ENCODE data around the gene AUTS2. TPM values are rescaled to one million over a fixed set of nuclear protein-coding genes. Genes with fewer than 3 reads are reported as not detected.
A peak's percentile ranks its signal among the peaks of the same experiment; 100 is the strongest.

The AUTS2 gene
- total and polyA plus RNA-seq, 10 of the 15 experiments (the other 5 are each of a cell fraction or from before 2014, with no cell fraction given): 6.4 to 55.6 (median 21.6) TPM

DNA sequence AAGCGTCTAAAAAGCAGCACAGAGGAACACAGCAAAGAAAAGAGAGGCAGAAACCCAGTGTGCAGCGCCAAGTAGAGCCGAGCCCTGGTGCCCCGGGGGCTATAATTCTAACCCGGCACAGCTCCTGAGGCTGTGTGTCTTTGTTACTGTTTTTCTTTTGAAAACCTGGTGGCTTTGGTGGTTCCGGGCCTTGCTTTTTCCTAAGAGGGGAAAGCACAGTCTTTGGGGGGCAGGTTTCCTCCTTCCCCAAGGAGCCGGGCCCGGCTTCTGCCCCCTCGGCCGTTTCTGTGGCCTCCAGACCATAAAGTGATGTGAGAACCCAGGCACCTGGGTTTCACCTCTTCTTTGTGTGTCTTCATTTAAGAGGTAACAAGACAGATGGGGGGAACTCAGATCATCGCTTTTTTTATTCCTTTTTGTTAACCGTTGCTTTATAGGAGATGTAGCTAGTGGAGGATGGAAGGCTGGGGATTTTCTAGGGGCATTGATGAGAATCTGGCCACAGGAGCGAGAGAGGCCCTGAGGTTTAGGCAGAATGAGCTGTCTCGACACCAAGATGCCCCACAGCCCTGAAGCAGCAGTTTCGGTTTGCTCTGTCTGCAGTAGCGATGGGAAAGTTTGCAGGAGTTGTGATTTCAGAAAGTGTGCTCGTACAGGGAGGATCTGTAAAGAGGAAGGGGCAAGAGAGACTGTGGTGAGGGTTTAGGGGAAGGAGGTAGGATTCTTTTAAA is 1165.9 kb downstream of the AUTS2 start (continued):
- no peak for TF ChIP-seq JUND (IDR thresholded peaks at IDR 0.05; ENCODE audit: low read depth, low read length)
- peak; percentile 60 for TF ChIP-seq PAX5 (IDR thresholded peaks at IDR 0.05; ENCODE audit: borderline replicate concordance, low read depth, low read length)
- peak; percentile 14; the same call in 1 of the 2 replicates for TF ChIP-seq TAF1 (IDR thresholded peaks at IDR 0.05; ENCODE audit: borderline replicate concordance, low read depth, low read length)
- TF ChIP-seq SMARCA5 (IDR thresholded peaks at IDR 0.05): no peak
- no peak for TF ChIP-seq ZNF622 (IDR thresholded peaks at IDR 0.05)
- no peak for TF ChIP-seq NRF1 (conservative IDR thresholded peaks at IDR 0.05; ENCODE audit: low read depth, low read length)
- TF ChIP-seq NFYB (IDR thresholded peaks at IDR 0.05; ENCODE audit: insufficient read depth, low read depth, low read length): no peak
- no peak for TF ChIP-seq MYB (IDR thresholded peaks at IDR 0.05; ENCODE audit: borderline replicate concordance, low read depth, low read length)
- peak; percentile 67 for TF ChIP-seq JUNB (IDR thresholded peaks at IDR 0.05)
- TF ChIP-seq, protein P1, sequence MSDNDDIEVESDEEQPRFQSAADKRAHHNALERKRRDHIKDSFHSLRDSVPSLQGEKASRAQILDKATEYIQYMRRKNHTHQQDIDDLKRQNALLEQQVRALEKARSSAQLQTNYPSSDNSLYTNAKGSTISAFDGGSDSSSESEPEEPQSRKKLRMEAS (IDR thresholded peaks at IDR 0.05; ENCODE audit: low read depth, low read length): 0 out of 2 replicates have a peak, but pooled peaks have one; percentile 40

DNA sequence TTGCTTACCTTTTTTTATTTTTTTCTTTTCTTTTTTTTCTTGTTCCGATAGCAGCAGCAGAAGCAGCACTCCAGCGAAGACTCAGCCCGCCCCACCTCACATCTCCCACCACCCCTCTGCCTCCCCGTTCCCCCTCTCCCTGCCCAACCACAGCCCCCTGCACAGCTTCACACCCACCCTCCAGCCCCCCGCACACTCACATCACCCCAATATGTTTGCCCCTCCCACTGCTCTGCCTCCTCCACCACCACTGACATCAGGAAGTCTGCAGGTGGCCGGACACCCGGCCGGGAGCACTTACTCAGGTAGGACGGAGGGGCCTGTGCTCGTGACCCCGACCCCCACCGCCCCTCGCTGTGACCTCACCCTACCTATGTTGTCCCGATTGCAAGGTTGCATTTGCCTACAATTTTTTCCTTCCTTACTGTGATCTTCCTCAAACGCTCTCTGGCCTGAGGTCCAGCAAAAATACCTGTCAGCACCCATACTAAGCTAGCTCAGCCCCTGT is 1166.5 kb downstream of the AUTS2 start:
- Histone ChIP-seq H3K79me2 (ENCODE audit: control insufficient read depth, insufficient read depth, low read length) (peaks cover 50% of the 10 kb centered on the region), H3K4me2 (ENCODE audit: control insufficient read depth, insufficient read depth) (peak overlapping the region; percentile 89), H3K27ac (ENCODE audit: control insufficient read depth, insufficient read depth) (peak overlapping the region; percentile 98), H3K27me3 (replicated peaks in 1 of 2; ENCODE audit: control insufficient read depth in 2 of 2, insufficient read depth in 2 of 2, low read length in 1 of 2) (no peaks in the 10 kb centered on the region), H3K9me3 (replicated peaks; ENCODE audit: control insufficient read depth, insufficient read depth, low read length) (no peaks in the 10 kb centered on the region), H3K4me1 (ENCODE audit: control insufficient read depth, insufficient read depth, low read length) (peaks cover 41% of the 10 kb centered on the region), H3K4me3 (peak overlapping the region; percentile 54), H2AFZ (ENCODE audit: control insufficient read depth, low read depth, low read length) (no peak overlapping the region), H3K36me3 (ENCODE audit: control insufficient read depth in 2 of 2, insufficient read depth in 2 of 2, low read length in 1 of 2) (peaks cover 9 to 20% of the 10 kb centered on the region in 2 experiments; a peak in 3 of 4 replicates), H4K20me1 (ENCODE audit: control insufficient read depth, insufficient read depth) (no peaks in the 10 kb centered on the region), H3K9ac (ENCODE audit: control insufficient read depth, insufficient read depth, low read length) (peak overlapping the region; percentile 84)
- no TSS peak for BruUV-seq (replicated peaks)
- CTCF ChIA-PET: interaction anchor here (0.9 to 3.2 kb wide), 8 partner anchors 10 to 54 kb away, joined by 3 to 22 read pairs (median 5); no protein-coding TSS in a partner anchor
- 16% methylated on average over 11 of the region's 15 CpGs for WGBS (ENCODE audit: insufficient coverage, insufficient replicate concordance, low lambda C conversion rate, missing lambda C conversion rate)
- DNase-seq (ENCODE audit: low read depth, low spot score): no peak
- FAIRE-seq: no peak
- ATAC-seq: peak; percentile 8; the same call in 2 of the 3 replicates
- RAD21 ChIA-PET (ENCODE audit: unreplicated experiment): interaction anchor here (0.6 to 7.1 kb wide), 17 partner anchors 8 to 940 kb away, joined by 3 to 53 read pairs (median 4); no protein-coding TSS in a partner anchor
- TF ChIP-seq TBL1XR1 (IDR thresholded peaks at IDR 0.05; ENCODE audit: low read depth, low read length) (no peak), HDGF (IDR thresholded peaks at IDR 0.05) (0 out of 2 replicates have a peak, but pooled peaks have one; percentile 67)
- TF ChIP-seq, protein P2, sequence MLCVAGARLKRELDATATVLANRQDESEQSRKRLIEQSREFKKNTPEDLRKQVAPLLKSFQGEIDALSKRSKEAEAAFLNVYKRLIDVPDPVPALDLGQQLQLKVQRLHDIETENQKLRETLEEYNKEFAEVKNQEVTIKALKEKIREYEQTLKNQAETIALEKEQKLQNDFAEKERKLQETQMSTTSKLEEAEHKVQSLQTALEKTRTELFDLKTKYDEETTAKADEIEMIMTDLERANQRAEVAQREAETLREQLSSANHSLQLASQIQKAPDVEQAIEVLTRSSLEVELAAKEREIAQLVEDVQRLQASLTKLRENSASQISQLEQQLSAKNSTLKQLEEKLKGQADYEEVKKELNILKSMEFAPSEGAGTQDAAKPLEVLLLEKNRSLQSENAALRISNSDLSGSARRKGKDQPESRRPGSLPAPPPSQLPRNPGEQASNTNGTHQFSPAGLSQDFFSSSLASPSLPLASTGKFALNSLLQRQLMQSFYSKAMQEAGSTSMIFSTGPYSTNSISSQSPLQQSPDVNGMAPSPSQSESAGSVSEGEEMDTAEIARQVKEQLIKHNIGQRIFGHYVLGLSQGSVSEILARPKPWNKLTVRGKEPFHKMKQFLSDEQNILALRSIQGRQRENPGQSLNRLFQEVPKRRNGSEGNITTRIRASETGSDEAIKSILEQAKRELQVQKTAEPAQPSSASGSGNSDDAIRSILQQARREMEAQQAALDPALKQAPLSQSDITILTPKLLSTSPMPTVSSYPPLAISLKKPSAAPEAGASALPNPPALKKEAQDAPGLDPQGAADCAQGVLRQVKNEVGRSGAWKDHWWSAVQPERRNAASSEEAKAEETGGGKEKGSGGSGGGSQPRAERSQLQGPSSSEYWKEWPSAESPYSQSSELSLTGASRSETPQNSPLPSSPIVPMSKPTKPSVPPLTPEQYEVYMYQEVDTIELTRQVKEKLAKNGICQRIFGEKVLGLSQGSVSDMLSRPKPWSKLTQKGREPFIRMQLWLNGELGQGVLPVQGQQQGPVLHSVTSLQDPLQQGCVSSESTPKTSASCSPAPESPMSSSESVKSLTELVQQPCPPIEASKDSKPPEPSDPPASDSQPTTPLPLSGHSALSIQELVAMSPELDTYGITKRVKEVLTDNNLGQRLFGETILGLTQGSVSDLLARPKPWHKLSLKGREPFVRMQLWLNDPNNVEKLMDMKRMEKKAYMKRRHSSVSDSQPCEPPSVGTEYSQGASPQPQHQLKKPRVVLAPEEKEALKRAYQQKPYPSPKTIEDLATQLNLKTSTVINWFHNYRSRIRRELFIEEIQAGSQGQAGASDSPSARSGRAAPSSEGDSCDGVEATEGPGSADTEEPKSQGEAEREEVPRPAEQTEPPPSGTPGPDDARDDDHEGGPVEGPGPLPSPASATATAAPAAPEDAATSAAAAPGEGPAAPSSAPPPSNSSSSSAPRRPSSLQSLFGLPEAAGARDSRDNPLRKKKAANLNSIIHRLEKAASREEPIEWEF (IDR thresholded peaks at IDR 0.05; ENCODE audit: insufficient replicate concordance, low read depth, low read length): no peak
- TF ChIP-seq, protein P3, sequence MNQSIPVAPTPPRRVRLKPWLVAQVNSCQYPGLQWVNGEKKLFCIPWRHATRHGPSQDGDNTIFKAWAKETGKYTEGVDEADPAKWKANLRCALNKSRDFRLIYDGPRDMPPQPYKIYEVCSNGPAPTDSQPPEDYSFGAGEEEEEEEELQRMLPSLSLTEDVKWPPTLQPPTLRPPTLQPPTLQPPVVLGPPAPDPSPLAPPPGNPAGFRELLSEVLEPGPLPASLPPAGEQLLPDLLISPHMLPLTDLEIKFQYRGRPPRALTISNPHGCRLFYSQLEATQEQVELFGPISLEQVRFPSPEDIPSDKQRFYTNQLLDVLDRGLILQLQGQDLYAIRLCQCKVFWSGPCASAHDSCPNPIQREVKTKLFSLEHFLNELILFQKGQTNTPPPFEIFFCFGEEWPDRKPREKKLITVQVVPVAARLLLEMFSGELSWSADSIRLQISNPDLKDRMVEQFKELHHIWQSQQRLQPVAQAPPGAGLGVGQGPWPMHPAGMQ (IDR thresholded peaks at IDR 0.05; ENCODE audit: borderline replicate concordance): no peak
- in situ Hi-C loops (cut with MboI): loop anchor here (5.0 kb wide), 1 partner anchor 37 kb away; no protein-coding TSS in a partner anchor
- POLR2A ChIA-PET: interaction anchor here (0.7 to 2.8 kb wide), 11 partner anchors 12 to 97 kb away, joined by 3 to 12 read pairs (median 4); no protein-coding TSS in a partner anchor
- SMC1A ChIA-PET (ENCODE audit: uncharacterized antibody, unreplicated experiment): interaction anchor here (0.7 to 10.1 kb wide), 11 partner anchors 11 to 69 kb away, joined by 3 to 114 read pairs (median 8); no protein-coding TSS in a partner anchor
- intact Hi-C loops (cut with micrococcal nuclease; ENCODE audit: unreplicated experiment): loop anchor here (1.0 to 10.0 kb wide), 2 partner anchors 37 to 960 kb away; no protein-coding TSS in a partner anchor

Measured in GM12878 (cell line).